ENCODE measurements around the gene INSL3.
A peak's percentile ranks its signal among the peaks of the same experiment; 100 is the strongest.

The INSL3 gene

DNA sequence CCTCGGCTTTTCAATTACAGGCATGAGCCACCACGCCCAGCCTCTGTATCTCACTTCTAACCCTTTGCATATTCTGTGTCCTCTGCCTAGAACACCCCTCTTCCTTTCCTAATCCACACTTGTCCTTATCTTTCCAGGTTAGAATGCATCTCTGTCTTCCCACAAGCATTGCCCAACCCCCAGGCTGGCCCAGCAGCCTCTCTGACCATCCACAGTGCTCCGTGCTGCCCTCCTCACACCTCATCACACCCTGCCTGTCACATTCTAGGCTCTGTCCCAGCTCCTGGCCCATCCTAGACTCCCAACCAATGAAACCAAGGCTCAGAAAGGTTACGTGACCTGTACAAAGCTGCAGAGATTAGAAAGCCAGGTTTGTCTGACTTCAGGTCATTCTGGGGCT lies 15.2 kb upstream of the INSL3 start:
- no peaks in the 10 kb centered on the region for H3K9me3 ChIP-seq
- H3K36me3 ChIP-seq = peaks cover 96% of the 10 kb centered on the region
- TF ChIP-seq, protein P1, sequence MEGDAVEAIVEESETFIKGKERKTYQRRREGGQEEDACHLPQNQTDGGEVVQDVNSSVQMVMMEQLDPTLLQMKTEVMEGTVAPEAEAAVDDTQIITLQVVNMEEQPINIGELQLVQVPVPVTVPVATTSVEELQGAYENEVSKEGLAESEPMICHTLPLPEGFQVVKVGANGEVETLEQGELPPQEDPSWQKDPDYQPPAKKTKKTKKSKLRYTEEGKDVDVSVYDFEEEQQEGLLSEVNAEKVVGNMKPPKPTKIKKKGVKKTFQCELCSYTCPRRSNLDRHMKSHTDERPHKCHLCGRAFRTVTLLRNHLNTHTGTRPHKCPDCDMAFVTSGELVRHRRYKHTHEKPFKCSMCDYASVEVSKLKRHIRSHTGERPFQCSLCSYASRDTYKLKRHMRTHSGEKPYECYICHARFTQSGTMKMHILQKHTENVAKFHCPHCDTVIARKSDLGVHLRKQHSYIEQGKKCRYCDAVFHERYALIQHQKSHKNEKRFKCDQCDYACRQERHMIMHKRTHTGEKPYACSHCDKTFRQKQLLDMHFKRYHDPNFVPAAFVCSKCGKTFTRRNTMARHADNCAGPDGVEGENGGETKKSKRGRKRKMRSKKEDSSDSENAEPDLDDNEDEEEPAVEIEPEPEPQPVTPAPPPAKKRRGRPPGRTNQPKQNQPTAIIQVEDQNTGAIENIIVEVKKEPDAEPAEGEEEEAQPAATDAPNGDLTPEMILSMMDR (IDR thresholded peaks at IDR 0.05) = no peak
- no peaks in the 10 kb centered on the region for H3K27me3 ChIP-seq
- no peak overlapping the region for H3K4me3 ChIP-seq (ENCODE audit: low read depth in 1 of 2, low read length in 1 of 2)
- H3K4me1 ChIP-seq (ENCODE audit: control insufficient read depth in 1 of 2, insufficient read depth in 1 of 2, low read depth in 1 of 2, low read length in 1 of 2) = no peaks in the 10 kb centered on the region
- no peak overlapping the region for H3K27ac ChIP-seq

DNA sequence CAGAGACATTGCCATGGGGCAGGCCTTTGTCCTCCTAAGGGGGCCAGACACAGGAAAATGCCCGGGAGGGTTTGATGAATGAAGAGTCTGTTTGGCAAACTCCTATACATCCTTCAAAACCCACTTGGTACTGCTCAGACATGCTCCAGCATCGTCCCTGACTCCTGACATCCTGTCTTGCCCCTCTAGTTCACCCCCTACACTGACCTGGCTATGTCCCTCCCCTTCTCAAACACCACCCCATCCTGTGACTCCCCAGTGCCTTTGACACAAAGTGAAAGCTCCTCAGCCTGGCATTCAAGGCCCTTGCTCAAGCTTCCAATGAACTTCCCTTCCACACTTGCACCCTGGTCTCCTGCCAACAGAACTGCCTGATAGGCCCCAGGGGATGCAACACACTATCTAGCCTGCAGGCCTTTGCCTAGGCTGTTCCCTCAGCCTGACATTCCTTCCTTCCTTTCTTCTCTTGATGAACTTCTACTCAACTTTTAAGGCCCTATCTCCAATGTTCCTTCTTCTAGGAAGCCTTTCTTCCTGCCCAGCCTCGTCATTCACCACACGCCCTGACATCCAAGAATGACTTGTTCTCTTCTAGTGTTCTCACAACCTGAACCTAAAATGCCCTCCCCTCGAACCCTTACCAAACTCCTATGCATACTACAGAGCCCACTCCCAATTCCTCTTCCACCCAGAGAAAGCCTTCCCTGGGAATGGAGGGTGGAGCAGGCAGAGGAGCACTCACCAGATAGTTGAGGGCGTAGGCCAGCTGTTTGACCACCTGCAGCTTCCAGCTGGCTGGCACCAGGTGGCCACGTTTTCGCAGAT lies 14.1 kb upstream of the INSL3 start:
- peaks cover 96% of the 10 kb centered on the region for H3K36me3 ChIP-seq
- peak overlapping the region; percentile 26 for H3K27ac ChIP-seq
- H3K4me1 ChIP-seq (ENCODE audit: control insufficient read depth in 1 of 2, insufficient read depth in 1 of 2, low read depth in 1 of 2, low read length in 1 of 2) = no peaks in the 10 kb centered on the region

DNA sequence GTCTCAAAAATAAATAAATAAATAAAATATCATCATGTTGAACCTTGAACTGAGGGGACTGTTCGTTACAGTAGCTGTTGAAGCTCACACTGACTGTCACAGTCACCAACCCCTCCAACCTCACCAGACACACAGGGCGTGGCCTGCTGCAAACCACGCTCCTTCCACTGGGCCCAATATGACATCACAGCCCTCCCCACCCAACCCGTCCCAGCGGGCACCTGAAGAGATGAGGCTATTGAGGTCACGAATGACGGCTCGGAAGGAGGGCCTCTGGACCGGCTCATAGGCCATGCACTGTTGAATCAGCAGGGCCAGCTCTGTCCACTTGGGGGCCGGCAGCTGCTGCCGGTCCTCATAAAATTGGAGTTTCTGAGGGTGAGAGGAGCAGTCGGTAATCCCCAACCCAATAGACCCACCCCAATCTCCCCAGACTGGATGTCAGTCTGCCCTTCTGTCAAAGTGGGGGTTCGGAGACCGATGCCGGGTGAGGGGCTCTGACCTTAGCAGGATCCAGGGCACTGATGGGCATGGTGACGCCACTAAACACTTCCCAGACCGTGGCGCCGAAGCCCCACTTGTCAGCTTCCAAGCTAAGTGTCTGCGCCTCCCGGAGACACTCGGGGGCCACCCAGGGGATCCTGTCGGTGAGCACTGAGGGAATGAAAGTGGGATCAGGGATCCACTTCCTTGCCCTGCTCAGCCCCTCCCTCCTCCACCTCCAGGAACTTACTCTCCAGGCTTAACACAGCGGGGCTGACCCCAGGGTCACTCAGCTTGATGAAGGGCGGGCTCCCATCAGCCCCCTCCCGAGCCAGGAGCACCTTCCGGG lies 13.2 kb upstream of the INSL3 start:
- H3K27me3 ChIP-seq = no peaks in the 10 kb centered on the region
- TF ChIP-seq, protein P1 (IDR thresholded peaks at IDR 0.05) = no peak
- no peaks in the 10 kb centered on the region for H3K9me3 ChIP-seq
- H3K4me1 ChIP-seq (ENCODE audit: control insufficient read depth in 1 of 2, insufficient read depth in 1 of 2, low read depth in 1 of 2, low read length in 1 of 2) = no peaks in the 10 kb centered on the region
- no peak overlapping the region for H3K27ac ChIP-seq
- peaks cover 97% of the 10 kb centered on the region for H3K36me3 ChIP-seq
- H3K4me3 ChIP-seq (ENCODE audit: low read depth in 1 of 2, low read length in 1 of 2) = no peak overlapping the region

More for the DNA sequence above, 14.1 kb upstream of the INSL3 start:
- TF ChIP-seq, protein P1 (IDR thresholded peaks at IDR 0.05) = no peak
- no peaks in the 10 kb centered on the region for H3K9me3 ChIP-seq
- H3K4me3 ChIP-seq (ENCODE audit: low read depth in 1 of 2, low read length in 1 of 2) = no peak overlapping the region
- H3K27me3 ChIP-seq = no peaks in the 10 kb centered on the region

DNA sequence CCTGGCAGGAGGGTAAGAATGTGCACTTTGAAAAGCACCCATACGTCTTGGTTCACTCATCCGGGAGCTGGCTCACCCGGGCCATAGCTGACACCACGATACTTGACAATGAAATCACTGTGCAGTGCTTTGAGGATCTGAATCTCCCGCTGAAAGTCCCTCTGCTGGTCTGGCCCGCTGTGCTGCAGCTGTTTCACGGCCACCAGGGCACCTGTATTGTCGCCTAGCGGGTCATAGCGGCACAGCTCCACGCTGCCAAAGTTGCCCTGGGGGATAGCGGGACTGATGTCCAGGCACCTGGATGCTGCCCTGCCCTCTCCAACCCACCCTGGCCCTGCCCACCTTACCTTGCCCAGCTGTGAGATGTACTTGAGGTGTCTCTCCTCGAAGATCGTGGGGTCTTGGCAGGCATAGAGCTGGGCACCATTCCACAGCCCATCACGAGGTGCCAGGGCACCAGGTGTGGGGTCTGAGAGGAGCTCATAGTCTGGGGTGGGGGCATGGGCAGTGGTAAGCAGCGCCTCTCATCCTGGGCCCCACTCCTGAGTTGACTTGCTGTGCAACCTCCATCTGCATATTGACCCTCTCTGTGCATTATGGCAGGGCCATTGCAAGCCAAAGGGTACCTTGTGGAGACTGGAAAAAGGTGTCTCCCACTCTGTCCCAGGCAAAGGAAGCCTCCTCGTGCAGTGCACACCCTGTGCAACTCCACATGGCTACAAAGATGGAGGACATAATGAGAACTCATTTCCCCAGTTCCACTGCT lies 11.3 kb upstream of the INSL3 start:
- Histone ChIP-seq H3K4me1 (ENCODE audit: control insufficient read depth in 1 of 2, insufficient read depth in 1 of 2, low read depth in 1 of 2, low read length in 1 of 2) (peaks cover 11 to 12% of the 10 kb centered on the region in 2 experiments), H3K4me3 (ENCODE audit: low read depth in 1 of 2, low read length in 1 of 2) (no peak overlapping the region), H3K27me3 (no peaks in the 10 kb centered on the region), H3K27ac (no peak overlapping the region), H3K9me3 (no peaks in the 10 kb centered on the region), H3K36me3 (peaks cover 92% of the 10 kb centered on the region)
- TF ChIP-seq, protein P1 (IDR thresholded peaks at IDR 0.05) = no peak

DNA sequence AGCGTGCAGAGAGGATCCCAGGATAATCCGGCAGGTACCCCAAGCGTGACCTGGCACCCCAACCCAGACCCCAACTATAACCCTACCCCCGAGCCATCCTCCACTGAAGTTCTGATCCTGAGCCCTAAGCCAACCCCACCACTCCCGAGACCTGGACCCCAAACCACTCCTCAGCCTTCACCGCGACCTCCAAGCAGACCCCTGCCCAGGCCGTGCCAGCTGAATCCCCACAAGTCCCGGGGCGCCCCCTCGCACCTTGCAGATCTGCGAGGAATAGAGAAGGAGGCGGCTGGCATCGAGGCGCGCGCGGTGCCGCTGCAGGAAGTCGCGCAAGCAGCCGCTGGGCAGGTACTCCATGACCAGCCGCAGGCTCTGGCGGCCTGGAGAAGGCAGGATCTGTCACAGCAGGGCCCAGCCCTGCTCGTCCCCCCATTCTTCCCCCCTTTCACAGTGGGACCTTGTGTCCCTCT lies 10.1 kb upstream of the INSL3 start:
- H3K27me3 ChIP-seq = no peaks in the 10 kb centered on the region
- H3K27ac ChIP-seq = no peak overlapping the region
- no peaks in the 10 kb centered on the region for H3K9me3 ChIP-seq
- no peak overlapping the region for H3K4me3 ChIP-seq (ENCODE audit: low read depth in 1 of 2, low read length in 1 of 2)
- H3K36me3 ChIP-seq = peaks cover 85% of the 10 kb centered on the region
- H3K4me1 ChIP-seq (ENCODE audit: control insufficient read depth in 1 of 2, insufficient read depth in 1 of 2, low read depth in 1 of 2, low read length in 1 of 2) = peaks cover 23 to 24% of the 10 kb centered on the region in 2 experiments
- TF ChIP-seq, protein P1 (IDR thresholded peaks at IDR 0.05) = no peak

Measured in neutrophil (primary cell).